Caco-2 (cell line): ENCODE results near the gene PDE6D. TPM values are rescaled to one million over a fixed set of nuclear protein-coding genes. Genes with fewer than 3 reads are reported as not detected.
A peak's percentile ranks its signal among the peaks of the same experiment; 100 is the strongest.

ENCODE experiments used
- BruUV-seq: library from RNA; stranded (reverse); fragments of 400-500 nt; replicated peaks from 2 replicates; lab custom pipeline; 2021; lab: Mats Ljungman, UMichigan
- CTCF ChIA-PET: fragments of 300-600 bp; sonication (Branson Sonifier 250); formaldehyde crosslinking; loops from one replicate; lab custom pipeline; 2022; ENCODE audit warnings: antibody characterized with exemption; lab: Charles Lee
- POLR2A ChIA-PET: fragments of 300-600 bp; sonication (Branson Sonifier 250); formaldehyde crosslinking; loops from one replicate; lab custom pipeline; 2022; ENCODE audit warnings: antibody characterized with exemption; lab: Charles Lee
- DNase-seq, 2 experiments: peaks; one replicate each; pipeline versions ENCODE4 v3.0.0 to v3.0.0-alpha.2; 2020 to 2022
- H3K27me3 ChIP-seq: replicated peaks from 2 replicates; pipeline ENCODE4 v1.6.0; 2011; ENCODE audit warnings: low read length; ENCODE audit not compliant: control insufficient read depth, insufficient read depth
- H3K36me3 ChIP-seq: 2 replicates; pipeline ENCODE4 v1.5.1; 2011; ENCODE audit warnings: low read length; ENCODE audit not compliant: control insufficient read depth, insufficient read depth
- H3K4me1 ChIP-seq: fragments of 250-450 bp; sonication (Bioruptor Pico); 2 replicates; pipeline ENCODE4 v1.5.1; 2020; ENCODE audit warnings: mild to moderate bottlenecking
- H3K4me3 ChIP-seq: 2 replicates; pipeline ENCODE4 v1.5.1; 2011; ENCODE audit warnings: low read depth, mild to moderate bottlenecking, control low read depth, low read length
- H3K9me3 ChIP-seq: fragments of 250-450 bp; sonication (Bioruptor Pico); 2 replicates; pipeline ENCODE4 v1.5.1; 2020; ENCODE audit warnings: mild to moderate bottlenecking, moderate library complexity
- H3K27ac Mint-ChIP-seq: one replicate; pipeline ENCODE4 v1.8.0; 2022; ENCODE audit warnings: mixed read lengths; ENCODE audit not compliant: unreplicated experiment
- H3K27me3 Mint-ChIP-seq: one replicate; pipeline ENCODE4 v1.8.0; 2022; ENCODE audit warnings: mixed read lengths; ENCODE audit not compliant: insufficient read depth, unreplicated experiment
- H3K36me3 Mint-ChIP-seq: one replicate; pipeline ENCODE4 v1.8.0; 2022; ENCODE audit warnings: mild to moderate bottlenecking, mixed read lengths; ENCODE audit not compliant: insufficient read depth, unreplicated experiment
- H3K4me1 Mint-ChIP-seq: one replicate; pipeline ENCODE4 v1.8.0; 2022; ENCODE audit warnings: low read depth, mixed read lengths; ENCODE audit not compliant: unreplicated experiment
- H3K4me3 Mint-ChIP-seq: one replicate; pipeline ENCODE4 v1.8.0; 2022; ENCODE audit warnings: mild to moderate bottlenecking, moderate library complexity, mixed read lengths; ENCODE audit not compliant: unreplicated experiment
- H3K9me3 Mint-ChIP-seq: one replicate; pipeline ENCODE4 v1.8.0; 2022; ENCODE audit warnings: mixed read lengths; ENCODE audit not compliant: unreplicated experiment
- intact Hi-C: fragments of 100-400 bp; cut with micrococcal nuclease; formaldehyde crosslinking; loops from one replicate; pipeline ENCODE4 v1.10.0; 2022; ENCODE audit not compliant: unreplicated experiment
- total RNA-seq: library from RNA; stranded (reverse); gene quantifications from 2 replicates; pipeline ENCODE4 v1.2.3, GENCODE V29; 2022
- TF ChIP-seq, protein P1 (sequence below), 2 experiments: fragments of 200-600 bp in 1 of 2; IDR thresholded peaks; 1 replicate in 1 of 2; 2 replicates in 1 of 2; pipeline versions ENCODE4 v1.5.1 to v1.8.0; 2011 to 2022; ENCODE audit warnings: antibody characterized with exemption in 1 of 2, control low read depth in 1 of 2, inconsistent platforms in 1 of 2, low read depth in 1 of 2, low read length in 1 of 2, mild to moderate bottlenecking in 1 of 2, moderate library complexity in 1 of 2; ENCODE audit not compliant: insufficient read depth in 1 of 2, severe bottlenecking in 1 of 2, unreplicated experiment in 1 of 2

PDE6D gene
- total RNA-seq, 1 experiment from 2014 or later = 9.1 TPM

DNA sequence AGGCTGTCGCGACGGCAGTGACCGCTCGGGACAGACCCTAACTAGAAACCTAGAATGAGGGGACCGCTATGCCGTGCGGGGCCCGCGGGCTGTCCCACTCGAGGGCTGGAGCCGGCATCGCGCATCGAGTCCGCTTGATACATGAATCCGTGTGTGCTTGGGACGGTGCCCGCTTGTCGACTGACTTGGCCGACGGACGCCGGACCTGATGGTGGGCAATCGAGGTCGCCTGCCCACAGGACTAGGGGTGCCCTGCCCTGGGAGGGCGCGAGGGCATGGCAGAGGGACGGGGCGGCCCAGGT, 73.5 kb downstream of the PDE6D start:
- Mint-ChIP-seq H3K27ac (peak overlapping the region; percentile 99), H3K27me3 (no peaks in the 10 kb centered on the region), H3K9me3 (no peaks in the 10 kb centered on the region), H3K36me3 (peaks cover 65% of the 10 kb centered on the region), H3K4me3 (peak overlapping the region; percentile 88), H3K4me1 (peaks cover 7% of the 10 kb centered on the region)
- CTCF ChIA-PET = interaction anchor here (0.6 to 2.5 kb wide), 5 partner anchors 17 to 99 kb away, joined by 3 to 11 read pairs (median 7); no protein-coding TSS in a partner anchor
- Histone ChIP-seq H3K27me3 (no peaks in the 10 kb centered on the region), H3K4me3 (peak overlapping the region; percentile 67), H3K4me1 (no peaks in the 10 kb centered on the region), H3K9me3 (no peaks in the 10 kb centered on the region), H3K36me3 (peaks cover 3% of the 10 kb centered on the region)
- TF ChIP-seq, protein P1, sequence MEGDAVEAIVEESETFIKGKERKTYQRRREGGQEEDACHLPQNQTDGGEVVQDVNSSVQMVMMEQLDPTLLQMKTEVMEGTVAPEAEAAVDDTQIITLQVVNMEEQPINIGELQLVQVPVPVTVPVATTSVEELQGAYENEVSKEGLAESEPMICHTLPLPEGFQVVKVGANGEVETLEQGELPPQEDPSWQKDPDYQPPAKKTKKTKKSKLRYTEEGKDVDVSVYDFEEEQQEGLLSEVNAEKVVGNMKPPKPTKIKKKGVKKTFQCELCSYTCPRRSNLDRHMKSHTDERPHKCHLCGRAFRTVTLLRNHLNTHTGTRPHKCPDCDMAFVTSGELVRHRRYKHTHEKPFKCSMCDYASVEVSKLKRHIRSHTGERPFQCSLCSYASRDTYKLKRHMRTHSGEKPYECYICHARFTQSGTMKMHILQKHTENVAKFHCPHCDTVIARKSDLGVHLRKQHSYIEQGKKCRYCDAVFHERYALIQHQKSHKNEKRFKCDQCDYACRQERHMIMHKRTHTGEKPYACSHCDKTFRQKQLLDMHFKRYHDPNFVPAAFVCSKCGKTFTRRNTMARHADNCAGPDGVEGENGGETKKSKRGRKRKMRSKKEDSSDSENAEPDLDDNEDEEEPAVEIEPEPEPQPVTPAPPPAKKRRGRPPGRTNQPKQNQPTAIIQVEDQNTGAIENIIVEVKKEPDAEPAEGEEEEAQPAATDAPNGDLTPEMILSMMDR (IDR thresholded peaks at IDR 0.05; ENCODE audit: insufficient read depth in 1 of 2, low read depth in 1 of 2, low read length in 1 of 2, severe bottlenecking in 1 of 2, unreplicated experiment in 1 of 2) = no peak
- POLR2A ChIA-PET = interaction anchor here (0.7 to 2.8 kb wide), 7 partner anchors 27 to 243 kb away, joined by 3 to 20 read pairs (median 6); partner anchors contain the start of gene NCL
- intact Hi-C loops = loop anchor here (1.0 kb wide), 1 partner anchor 45 kb away; no protein-coding TSS in a partner anchor
- DNase-seq = peak in 1 of 2 experiments; percentile 53
- no TSS peak for BruUV-seq

DNA sequence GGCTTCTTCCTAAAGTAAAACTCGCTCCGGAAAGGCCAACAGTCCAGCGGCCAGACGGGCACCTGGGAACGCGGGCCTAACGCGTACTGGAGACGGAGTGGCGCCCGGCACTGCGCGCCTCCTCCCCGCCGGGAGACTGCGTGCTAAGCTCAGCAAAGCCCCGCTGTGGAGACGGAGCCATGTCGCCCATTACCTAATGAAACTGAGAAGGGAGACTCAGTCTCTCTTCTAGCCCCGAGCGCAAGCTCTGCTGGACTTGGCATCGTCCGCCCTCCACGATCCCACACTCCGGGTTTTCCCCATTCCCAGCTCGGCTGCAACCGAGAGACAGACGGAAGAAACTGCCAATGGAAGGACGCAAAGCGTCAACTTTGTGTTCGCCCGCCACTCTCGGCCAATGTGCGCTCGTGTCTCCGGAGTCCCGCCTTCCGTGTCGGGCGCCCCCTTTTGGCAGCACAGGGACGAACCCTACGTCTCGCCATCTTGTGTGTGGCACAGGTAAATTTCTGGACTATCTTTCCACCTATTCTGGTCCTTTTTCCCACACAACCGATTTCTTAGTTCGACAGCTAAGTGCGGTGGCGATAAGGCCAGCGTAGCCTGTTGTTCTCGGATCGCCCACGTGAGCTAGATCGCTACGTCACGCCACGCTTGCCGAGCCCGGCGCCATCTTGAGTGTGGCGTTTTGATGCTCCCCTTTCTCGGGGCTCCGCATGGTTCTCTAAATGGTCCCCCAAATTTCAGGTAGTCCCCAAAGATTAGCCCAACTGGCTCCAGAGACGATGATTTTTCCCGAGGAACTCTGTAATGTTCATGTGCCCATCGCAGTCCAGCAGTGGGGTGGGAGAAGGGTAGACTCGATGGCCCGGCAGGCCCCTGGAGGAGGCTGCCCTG, 74.1 kb downstream of the PDE6D start:
- POLR2A ChIA-PET = interaction anchor here (1.0 to 2.8 kb wide), 5 partner anchors 27 to 243 kb away, joined by 3 to 20 read pairs (median 8); partner anchors contain the start of gene NCL
- Histone ChIP-seq H3K4me3 (peak overlapping the region; percentile 73), H3K9me3 (no peaks in the 10 kb centered on the region), H3K27me3 (no peaks in the 10 kb centered on the region), H3K4me1 (no peaks in the 10 kb centered on the region), H3K36me3 (peaks cover 1% of the 10 kb centered on the region)
- peak; percentile 95 to 97 for DNase-seq
- H3K27me3 Mint-ChIP-seq = no peaks in the 10 kb centered on the region
- peaks cover 7% of the 10 kb centered on the region for H3K4me1 Mint-ChIP-seq
- peak overlapping the region; percentile 99 for H3K27ac Mint-ChIP-seq
- no peaks in the 10 kb centered on the region for H3K9me3 Mint-ChIP-seq
- TF ChIP-seq, protein P1 (IDR thresholded peaks at IDR 0.05; ENCODE audit: insufficient read depth in 1 of 2, low read depth in 1 of 2, low read length in 1 of 2, severe bottlenecking in 1 of 2, unreplicated experiment in 1 of 2) = peak; percentile 52 to 85
- intact Hi-C loops = loop anchor here (1.0 kb wide), 2 partner anchors 26 to 45 kb away; no protein-coding TSS in a partner anchor
- BruUV-seq = no TSS peak
- peak overlapping the region; percentile 88 for H3K4me3 Mint-ChIP-seq
- peaks cover 59% of the 10 kb centered on the region for H3K36me3 Mint-ChIP-seq
- CTCF ChIA-PET = interaction anchor here (0.6 to 2.5 kb wide), 5 partner anchors 18 to 99 kb away, joined by 3 to 11 read pairs (median 7); no protein-coding TSS in a partner anchor

DNA sequence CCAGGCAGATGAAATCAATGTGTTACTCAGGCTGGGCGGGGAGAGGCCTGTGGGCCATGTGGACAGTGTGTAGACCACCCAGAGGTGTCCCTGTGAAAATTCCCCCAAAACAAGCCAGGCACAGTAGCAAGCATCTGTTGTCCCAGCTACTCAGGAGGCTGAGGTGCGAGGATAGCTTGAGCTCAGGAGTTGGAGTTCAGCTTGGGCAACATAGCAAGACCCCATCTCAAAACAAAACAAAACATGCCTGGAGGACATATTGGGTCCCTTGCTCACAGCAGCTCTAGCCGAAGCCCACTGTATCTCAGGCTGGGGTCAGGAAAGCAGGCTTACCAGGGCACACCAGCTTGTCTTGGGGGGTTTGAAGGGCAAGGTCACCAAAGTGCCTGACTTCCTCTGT, 77.1 kb downstream of the PDE6D start:
- TF ChIP-seq, protein P1 (IDR thresholded peaks at IDR 0.05; ENCODE audit: insufficient read depth in 1 of 2, low read depth in 1 of 2, low read length in 1 of 2, severe bottlenecking in 1 of 2, unreplicated experiment in 1 of 2) = no peak
- H3K27me3 ChIP-seq = no peaks in the 10 kb centered on the region
- DNase-seq = no peak
- ChIA-PET CTCF (interaction anchor here (1.0 kb wide), 2 partner anchors 17 to 26 kb away, joined by 3 to 4 read pairs; no protein-coding TSS in a partner anchor), POLR2A (no interaction called here)
- no peaks in the 10 kb centered on the region for H3K4me1 ChIP-seq
- H3K36me3 ChIP-seq = no peaks in the 10 kb centered on the region
- H3K4me1 Mint-ChIP-seq = no peaks in the 10 kb centered on the region
- BruUV-seq = no TSS peak
- no peaks in the 10 kb centered on the region for H3K9me3 ChIP-seq
- H3K4me3 Mint-ChIP-seq = no peak overlapping the region
- H3K27ac Mint-ChIP-seq = no peak overlapping the region
- peaks cover 30% of the 10 kb centered on the region for H3K36me3 Mint-ChIP-seq
- H3K27me3 Mint-ChIP-seq = no peaks in the 10 kb centered on the region
- intact Hi-C loops = no loop called here
- H3K4me3 ChIP-seq = no peak overlapping the region
- H3K9me3 Mint-ChIP-seq = no peaks in the 10 kb centered on the region
